K562 (cell line): ENCODE measurements around the gene GAP43. TPM values are rescaled to one million over a fixed set of nuclear protein-coding genes. Genes with fewer than 3 reads are reported as not detected.

ENCODE experiments used
- ATAC-seq: fragments of 200-7000 bp; cut with Tn5 transposase; 3 replicates; pipeline ENCODE4 v1.9.1; 2020; ENCODE audit warnings: moderate library complexity
- BruUV-seq: library from RNA; stranded (reverse); fragments of 400-500 nt; replicated peaks from 2 replicates; lab custom pipeline; 2021; lab: Mats Ljungman, UMichigan
- CTCF ChIA-PET: fragments of 300-600 bp; formaldehyde crosslinking; extraction: SDS; loops from one replicate; lab custom pipeline; 2021; ENCODE audit warnings: low intra/inter-chr PET ratio; lab: Yijun Ruan, JAX
- POLR2A ChIA-PET: fragments of 300-600, 350-650 bp; sonication (Branson Sonifier 250); formaldehyde crosslinking; extraction: SDS; loops from one replicate; lab custom pipeline; 2021; ENCODE audit warnings: antibody characterized with exemption, inconsistent platforms; lab: Yijun Ruan, JAX
- DNase-seq, 4 experiments: peaks; one replicate each; pipeline versions ENCODE4 v3.0.0 to v3.0.0-alpha.2; 2011 to 2018; ENCODE audit warnings: low spot score in 3 of 4, mixed read lengths in 3 of 4; ENCODE audit errors: extremely low read depth in 1 of 4
- FAIRE-seq: peaks from 2 replicates; lab custom pipeline; 2011; peaks lifted over from hg19 to GRCh38; lab: Jason Lieb, UNC
- H2AFZ ChIP-seq: 2 replicates; pipeline ENCODE4 v1.6.0; 2011; ENCODE audit warnings: low read depth, low read length, control low read depth, inconsistent platforms
- H3K27ac ChIP-seq: fragments of 200-600 bp; 3 replicates; pipeline ENCODE4 v1.8.0; 2011; ENCODE audit warnings: low read depth, mild to moderate bottlenecking, control low read depth, inconsistent platforms, low read length, moderate library complexity, mixed read lengths; ENCODE audit errors: extremely low read depth
- H3K27me3 ChIP-seq, 2 experiments: fragments of 300-600 bp in 1 of 2; 2 replicates in 1 of 2; 3 replicates in 1 of 2; pipeline versions ENCODE4 v1.6.0 to v1.8.0; 2011; ENCODE audit warnings: inconsistent platforms in 2 of 2, low read length in 2 of 2, mild to moderate bottlenecking in 1 of 2, mixed read lengths in 1 of 2, moderate library complexity in 1 of 2; ENCODE audit not compliant: control insufficient read depth in 2 of 2, insufficient read depth in 2 of 2
- H3K36me3 ChIP-seq: fragments of 300-600 bp; 3 replicates; pipeline ENCODE4 v1.8.0; 2011; ENCODE audit warnings: mild to moderate bottlenecking, low read length, inconsistent platforms; ENCODE audit not compliant: control insufficient read depth, insufficient read depth
- H3K4me1 ChIP-seq, 2 experiments: fragments of 200-600 bp in 1 of 2; replicated peaks in 1 of 2; 2 replicates in 1 of 2; 3 replicates in 1 of 2; pipeline versions ENCODE4 v1.5.1 to v1.8.0; 2011; ENCODE audit warnings: inconsistent platforms in 2 of 2, low read length in 2 of 2, mild to moderate bottlenecking in 1 of 2, mixed read lengths in 1 of 2, moderate library complexity in 1 of 2; ENCODE audit not compliant: control insufficient read depth in 2 of 2, insufficient read depth in 2 of 2
- H3K4me2 ChIP-seq: 2 replicates; pipeline ENCODE4 v1.6.1; 2011; ENCODE audit warnings: low read length, control low read depth, inconsistent platforms, mixed read lengths; ENCODE audit not compliant: insufficient read depth
- H3K4me3 ChIP-seq: fragments of 200-600 bp; sonication (generic), shearing (Covaris generic); 2 replicates; pipeline ENCODE4 v1.5.1; 2016; ENCODE audit warnings: control low read depth, inconsistent platforms
- H3K79me2 ChIP-seq: fragments of 200-600 bp; 3 replicates; pipeline ENCODE4 v1.8.0; 2011; ENCODE audit warnings: low read length, inconsistent platforms; ENCODE audit not compliant: control insufficient read depth, insufficient read depth
- H3K9ac ChIP-seq, 2 experiments: 2 replicates each; pipeline versions ENCODE4 v1.6.0 to v1.6.1; 2011; ENCODE audit warnings: low read depth in 2 of 2, low read length in 2 of 2, control low read depth in 1 of 2, inconsistent platforms in 1 of 2, mild to moderate bottlenecking in 1 of 2, mixed read lengths in 1 of 2; ENCODE audit not compliant: insufficient read depth in 1 of 2
- H3K9me1 ChIP-seq: one replicate; pipeline ENCODE4 v1.6.0; 2011; ENCODE audit warnings: inconsistent platforms, mild to moderate bottlenecking, low read length, moderate library complexity; ENCODE audit not compliant: control insufficient read depth, insufficient read depth
- H3K9me3 ChIP-seq: replicated peaks from 2 replicates; pipeline ENCODE4 v1.5.1; 2011; ENCODE audit warnings: low read depth, low read length, inconsistent platforms; ENCODE audit not compliant: control insufficient read depth, insufficient read depth
- H4K20me1 ChIP-seq: replicated peaks from 2 replicates; pipeline ENCODE4 v1.6.1; 2011; ENCODE audit warnings: low read length, inconsistent platforms, mixed read lengths; ENCODE audit not compliant: control insufficient read depth, insufficient read depth
- ASH1L ChIP-seq: fragments of 450-650 bp; IDR thresholded peaks from 2 replicates; pipeline ENCODE4 v1.6.1; 2018; ENCODE audit warnings: borderline replicate concordance, mild to moderate bottlenecking, low read depth; ENCODE audit not compliant: partially characterized antibody
- DIDO1 ChIP-seq: fragments of 450-650 bp; IDR thresholded peaks from 2 replicates; pipeline ENCODE4 v1.6.1; 2016; ENCODE audit warnings: low read depth, missing biosample characterization, missing genetic modification characterization
- E2F4 ChIP-seq: sonication (generic); formaldehyde crosslinking; IDR thresholded peaks from 2 replicates; pipeline ENCODE4 v1.8.0; 2022; ENCODE audit warnings: mild to moderate bottlenecking, low read depth, missing genetic modification reagents
- ELF2 ChIP-seq: fragments of 250-450 bp; sonication (Bioruptor Pico); IDR thresholded peaks from 2 replicates; pipeline ENCODE4 v1.5.0; 2021; ENCODE audit warnings: mild to moderate bottlenecking
- FOS ChIP-seq: IDR thresholded peaks from 3 replicates; pipeline ENCODE4 v1.6.1; 2011; ENCODE audit not compliant: insufficient read length; ENCODE audit errors: extremely low read depth
- GATAD2A ChIP-seq: fragments of 450-650 bp; IDR thresholded peaks from 2 replicates; pipeline ENCODE4 v1.6.1; 2017
- GTF2B ChIP-seq: IDR thresholded peaks from 2 replicates; pipeline ENCODE4 v1.6.1; 2011; ENCODE audit not compliant: insufficient read length; ENCODE audit errors: extremely low read depth
- LCOR ChIP-seq: sonication (generic); formaldehyde crosslinking; IDR thresholded peaks from 2 replicates; pipeline ENCODE4 v1.8.0; 2022; ENCODE audit warnings: mild to moderate bottlenecking, missing genetic modification reagents
- MCM5 ChIP-seq: fragments of 450-650 bp; IDR thresholded peaks from 2 replicates; pipeline ENCODE4 v1.6.1; 2016; ENCODE audit warnings: low read depth
- NCOA6 ChIP-seq: fragments of 450-650 bp; IDR thresholded peaks from 2 replicates; pipeline ENCODE4 v1.6.1; 2017; ENCODE audit warnings: mild to moderate bottlenecking
- NR2C2 ChIP-seq, 2 experiments: fragments of 200-800 bp in 1 of 2; sonication (Bioruptor generic) in 1 of 2; sonication (generic) in 1 of 2; formaldehyde crosslinking in 1 of 2; IDR thresholded peaks; 2 replicates each; pipeline versions ENCODE4 v1.6.1 to v1.8.0; 2016 to 2022; ENCODE audit warnings: mild to moderate bottlenecking in 1 of 2, missing compliant biosample characterization in 1 of 2, missing genetic modification characterization in 1 of 2, missing genetic modification reagents in 1 of 2
- OTX1 ChIP-seq: fragments of 450-650 bp; formaldehyde crosslinking; IDR thresholded peaks from 2 replicates; pipeline ENCODE4 v1.4.0; 2022; ENCODE audit warnings: mild to moderate bottlenecking
- POLR2AphosphoS5 ChIP-seq: IDR thresholded peaks from 2 replicates; pipeline ENCODE4 v1.6.1; 2011; ENCODE audit warnings: mild to moderate bottlenecking, low read depth, low read length, moderate library complexity; ENCODE audit not compliant: control insufficient read depth, insufficient read depth
- ZNF76 ChIP-seq: fragments of 250-450 bp; sonication (Bioruptor Pico); IDR thresholded peaks from 2 replicates; pipeline ENCODE4 v1.4.0; 2020; ENCODE audit warnings: mild to moderate bottlenecking, moderate library complexity, borderline replicate concordance
- ZSCAN29 ChIP-seq: fragments of 450-650 bp; IDR thresholded peaks from 2 replicates; pipeline ENCODE4 v1.6.1; 2017
- WGBS: fragments of 100-300 bp; shearing (Covaris generic); methylation state at CpG from one replicate; pipeline ENCODE4 v1.1.6; 2016; ENCODE audit warnings: low coverage, mixed read lengths; ENCODE audit not compliant: insufficient coverage; ENCODE audit errors: missing lambda C conversion rate; 5-methylcytosine and 5-hydroxymethylcytosine counted together
- in situ Hi-C: fragments of 300-500 bp; cut with MboI; formaldehyde crosslinking; loops from 4 replicates; pipeline ENCODE4 v1.15.0; 2018; ENCODE audit warnings: inconsistent platforms, mixed read lengths
- intact Hi-C: fragments of 100-400 bp; cut with micrococcal nuclease; formaldehyde crosslinking; loops from 2 replicates; pipeline ENCODE4 v1.14.2; 2022
- polyA plus RNA-seq, 8 experiments: library from polyadenylated mRNA; depleted of rRNA in 4 of 8; stranded (reverse) in 5 of 8; unstranded in 3 of 8; fragments of >200 nt; fragmentation: Nextera tagmentation in 2 of 8; fragmentation: Illumina TruSeq in 1 of 8; extraction: Ambion mirVana in 2 of 8; extraction: Trizol in 1 of 8; gene quantifications; 2 replicates each; pipeline versions ENCODE4 v1.2.1 to v1.2.3, GENCODE V29; 2011 to 2014; ENCODE audit warnings: inconsistent platforms in 1 of 8, missing spikeins in 1 of 8
- total RNA-seq, 7 experiments: library from RNA; depleted of rRNA in 6 of 7; stranded (reverse); fragments of >200 nt in 6 of 7; fragmentation: Illumina TruSeq in 2 of 7; extraction: Trizol in 2 of 7; gene quantifications; 2 replicates each; pipeline versions ENCODE4 v1.2.1 to v1.2.3, GENCODE V29; 2011 to 2021; ENCODE audit warnings: low replicate concordance in 1 of 7
- TF ChIP-seq, protein P1 (sequence below): fragments of 250-450 bp; sonication (Bioruptor Pico); IDR thresholded peaks from 2 replicates; pipeline ENCODE4 v1.8.0; 2021; ENCODE audit warnings: moderate library complexity, mild to moderate bottlenecking, inconsistent platforms

The GAP43 gene
- total and polyA plus RNA-seq, 9 of the 15 experiments (the other 6 are each of a cell fraction or from before 2014, with no cell fraction given), result 0.04 to 0.11 (median 0.09) TPM; not detected in 6

- TF ChIP-seq, protein P1, sequence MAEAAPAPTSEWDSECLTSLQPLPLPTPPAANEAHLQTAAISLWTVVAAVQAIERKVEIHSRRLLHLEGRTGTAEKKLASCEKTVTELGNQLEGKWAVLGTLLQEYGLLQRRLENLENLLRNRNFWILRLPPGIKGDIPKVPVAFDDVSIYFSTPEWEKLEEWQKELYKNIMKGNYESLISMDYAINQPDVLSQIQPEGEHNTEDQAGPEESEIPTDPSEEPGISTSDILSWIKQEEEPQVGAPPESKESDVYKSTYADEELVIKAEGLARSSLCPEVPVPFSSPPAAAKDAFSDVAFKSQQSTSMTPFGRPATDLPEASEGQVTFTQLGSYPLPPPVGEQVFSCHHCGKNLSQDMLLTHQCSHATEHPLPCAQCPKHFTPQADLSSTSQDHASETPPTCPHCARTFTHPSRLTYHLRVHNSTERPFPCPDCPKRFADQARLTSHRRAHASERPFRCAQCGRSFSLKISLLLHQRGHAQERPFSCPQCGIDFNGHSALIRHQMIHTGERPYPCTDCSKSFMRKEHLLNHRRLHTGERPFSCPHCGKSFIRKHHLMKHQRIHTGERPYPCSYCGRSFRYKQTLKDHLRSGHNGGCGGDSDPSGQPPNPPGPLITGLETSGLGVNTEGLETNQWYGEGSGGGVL (CRISPR knock-in tag), result no peak
- TF ChIP-seq LCOR, result no peak
- TF ChIP-seq, all 486 proteins: peak for 0
These were observed 14.9 kb downstream of the GAP43 start (continued) for GRCh38 chr3:115638241-115638640.

DNA sequence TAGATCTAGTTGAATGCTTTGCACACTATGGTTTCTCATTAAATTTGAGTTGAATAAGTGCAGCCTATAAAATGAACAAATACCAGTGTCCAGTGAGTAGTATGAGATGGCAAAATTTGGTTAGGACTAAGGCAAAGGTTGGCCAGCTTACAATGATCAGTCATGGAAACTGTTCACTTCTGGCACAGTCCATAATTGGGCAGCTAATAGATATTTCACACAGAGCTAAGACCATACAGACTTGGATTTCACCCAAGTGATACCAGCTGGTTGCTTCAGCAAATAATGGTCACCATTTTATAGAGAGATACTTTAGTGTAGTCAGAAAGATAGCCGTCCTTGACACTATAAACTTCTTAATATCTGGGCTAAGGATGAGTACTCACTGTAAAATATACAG lies 15.7 kb downstream of the GAP43 start:
- ATAC-seq (no peak), FAIRE-seq (no peak), DNase-seq (no peak)
- Histone ChIP-seq H3K9ac (no peak overlapping the region), H4K20me1 (no peaks in the 10 kb centered on the region), H3K9me1 (no peaks in the 10 kb centered on the region), H3K4me3 (no peak overlapping the region), H3K4me2 (no peak overlapping the region), H3K36me3 (no peaks in the 10 kb centered on the region), H3K79me2 (no peaks in the 10 kb centered on the region), H3K27ac (no peak overlapping the region), H2AFZ (no peak overlapping the region), H3K27me3 (no peaks in the 10 kb centered on the region), H3K9me3 (no peaks in the 10 kb centered on the region), H3K4me1 (no peaks in the 10 kb centered on the region)
- intact Hi-C loops (no loop called here), in situ Hi-C loops (no loop called here)
- CTCF ChIA-PET, result no interaction called here
- no TSS peak for BruUV-seq
- 0% methylated on average over 1 of the region's 1 CpG for WGBS
- POLR2A ChIA-PET, result no interaction called here
- TF ChIP-seq ZSCAN29 (no peak), NR2C2 (CRISPR knock-in tag; IDR thresholded peaks at IDR 0.05) (no peak), NR2C2 (tag; IDR thresholded peaks at IDR 0.05) (no peak), NCOA6 (no peak), ELF2 (CRISPR knock-in tag) (no peak), OTX1 (CRISPR knock-in tag) (no peak), FOS (no peak), GATAD2A (no peak), GTF2B (no peak), DIDO1 (no peak), MCM5 (no peak), ASH1L (no peak), POLR2AphosphoS5 (no peak), E2F4 (no peak), ZNF76 (CRISPR knock-in tag) (no peak)
